Measurements from ENCODE around the gene UCK1. TPM values are rescaled to one million over a fixed set of nuclear protein-coding genes. Genes with fewer than 3 reads are reported as not detected.

UCK1 gene
- total and polyA plus RNA-seq, 2 of the 8 experiments (the other 6 are each of a cell fraction or from before 2014, with no cell fraction given): 35.1 to 42.0 TPM

GRCh38 chr9:131478911-131479310 lies 52.2 kb downstream of the UCK1 start (continued):
- TF ChIP-seq HDAC2 (IDR thresholded peaks at IDR 0.05; ENCODE audit: borderline replicate concordance in 1 of 2, low read depth in 2 of 2, low read length in 2 of 2): no peak
- TF ChIP-seq TAF1 (IDR thresholded peaks at IDR 0.05; ENCODE audit: low read depth, low read length): no peak

All from H1 (cell line).